ENCODE data around the gene C19orf67.

Gene C19orf67

GRCh38 chr19:14081797-14082674 is 3.5 kb downstream of the C19orf67 start:
- no peak for DNase-seq

GRCh38 chr19:14080887-14081796 is 4.4 kb downstream of the C19orf67 start:
- peak; percentile 99 for DNase-seq

DNA sequence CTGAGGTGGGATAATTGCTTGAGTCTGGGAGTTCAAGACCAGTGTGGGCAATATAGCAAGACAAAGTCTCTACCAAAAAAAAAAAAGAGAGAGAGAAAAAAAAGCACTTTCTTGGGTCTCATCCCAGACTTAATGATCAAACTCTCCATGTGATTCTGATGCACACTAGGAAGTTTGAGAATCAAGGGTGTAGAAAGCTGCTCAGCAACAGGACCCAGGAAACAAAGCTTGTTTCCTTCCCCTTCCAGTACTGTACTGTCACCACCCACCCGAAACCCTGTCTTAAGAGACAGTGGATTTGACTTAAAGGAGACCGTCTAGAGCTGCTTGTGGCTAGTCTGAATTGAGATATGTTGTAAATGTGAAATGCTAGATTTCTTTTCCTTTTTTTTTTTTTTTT is 7.2 kb downstream of the C19orf67 start:
- DNase-seq: no peak

GRCh38 chr19:14073925-14074838 is 11.4 kb downstream of the C19orf67 start:
- no peak for DNase-seq

DNA sequence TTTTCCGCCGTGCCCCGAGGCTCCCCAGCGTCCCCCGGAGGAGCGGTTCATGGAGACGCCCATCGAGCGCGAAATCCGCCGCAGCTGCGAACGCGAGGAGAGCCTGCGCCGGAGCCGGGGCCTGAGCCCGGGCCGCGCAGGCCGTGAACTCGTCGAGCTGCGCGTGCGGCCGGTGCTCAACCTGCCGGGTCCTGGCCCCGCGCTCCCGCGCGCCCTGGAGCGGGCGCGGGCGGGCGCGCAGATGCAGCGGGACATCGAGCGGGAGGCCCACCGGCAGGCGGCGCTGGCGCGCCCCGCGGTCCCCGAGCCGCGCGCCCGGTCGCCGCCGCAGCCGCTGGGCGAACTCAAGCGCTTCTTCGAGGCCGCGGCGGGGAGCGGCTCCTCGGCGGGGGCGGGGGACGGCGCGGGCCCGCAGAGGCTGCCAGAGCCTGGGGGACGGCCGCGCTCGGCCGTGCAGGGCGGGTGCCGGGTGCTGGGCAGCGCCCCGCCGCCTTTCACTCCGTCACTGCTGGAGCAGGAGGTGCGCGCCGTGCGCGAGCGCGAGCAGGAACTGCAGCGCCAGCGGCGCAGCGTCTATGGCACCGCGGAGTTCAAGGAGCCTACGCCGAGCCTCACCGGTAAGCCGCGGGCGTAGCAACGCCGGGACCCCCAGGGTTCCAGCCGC is 12.2 kb downstream of the C19orf67 start:
- peak; percentile 35 for DNase-seq

DNA sequence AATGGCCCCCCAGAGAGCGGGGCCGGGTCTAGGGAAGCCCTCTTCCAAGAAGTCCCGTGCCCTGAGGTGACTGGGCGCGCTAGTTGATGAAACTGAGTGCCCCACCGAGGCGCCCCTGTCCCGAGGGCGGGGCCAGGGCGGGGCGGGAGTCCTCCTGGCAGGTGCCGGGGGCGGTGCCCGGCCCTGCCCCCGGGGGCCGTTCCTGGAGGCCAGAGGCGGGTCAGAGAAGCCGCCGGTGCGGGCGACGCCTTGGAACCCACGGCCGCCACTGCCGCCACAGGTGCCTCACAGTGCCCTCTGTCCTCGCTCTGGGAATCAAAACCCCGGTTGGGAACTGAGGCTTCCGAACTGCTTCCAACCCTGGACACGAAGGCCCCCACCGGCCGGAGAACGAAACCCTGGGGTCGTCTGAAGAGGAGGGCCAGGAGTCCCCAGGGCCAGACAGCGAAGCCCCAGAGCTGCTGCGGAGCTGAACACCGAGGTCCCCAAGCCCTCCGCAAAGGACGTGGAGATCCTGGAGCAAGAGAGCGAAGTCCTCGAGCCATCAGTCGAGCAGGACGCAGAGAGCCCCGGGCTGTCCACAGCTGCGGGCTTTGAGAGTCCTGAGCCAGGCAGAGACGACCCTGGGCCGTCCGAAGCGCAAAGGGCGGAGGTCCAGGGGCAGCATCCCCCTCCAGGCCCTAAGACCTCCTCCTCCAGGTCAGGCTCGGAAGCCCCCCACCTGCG is 12.9 kb downstream of the C19orf67 start, which contains the start of gene MISP3:
MISP3 (plus strand) TSS at position 252 of the 726 bp plus-strand sequence. CDS start 524 bp downstream, outside the sequence.
- DNase-seq: no peak

- DNase-seq: no peak
These were observed 15.1 kb downstream of the C19orf67 start for GRCh38 chr19:14070268-14071050.

DNA sequence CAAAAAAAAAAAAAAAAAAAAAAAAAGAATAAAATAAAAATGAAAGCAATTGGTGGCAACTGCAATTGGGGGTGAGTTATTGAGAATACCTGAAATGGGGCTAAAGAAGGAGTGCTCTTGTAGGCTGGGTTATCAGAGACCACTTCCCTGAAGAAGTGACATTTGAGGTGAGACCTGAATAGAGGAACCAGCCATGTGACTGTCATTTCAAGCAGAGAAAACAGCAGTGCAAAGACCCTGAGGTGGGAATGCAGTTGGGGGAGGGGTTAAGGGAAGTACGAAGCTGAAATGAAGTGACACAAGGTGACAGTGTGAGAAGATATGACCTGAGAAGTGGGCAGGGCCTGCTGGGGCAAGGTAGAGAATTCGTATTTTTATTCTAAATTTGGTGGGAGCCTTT is 19.4 kb downstream of the C19orf67 start:
- no peak for DNase-seq

- no peak for DNase-seq
These were observed 22.5 kb downstream of the C19orf67 start for GRCh38 chr19:14063105-14063504.

DNA sequence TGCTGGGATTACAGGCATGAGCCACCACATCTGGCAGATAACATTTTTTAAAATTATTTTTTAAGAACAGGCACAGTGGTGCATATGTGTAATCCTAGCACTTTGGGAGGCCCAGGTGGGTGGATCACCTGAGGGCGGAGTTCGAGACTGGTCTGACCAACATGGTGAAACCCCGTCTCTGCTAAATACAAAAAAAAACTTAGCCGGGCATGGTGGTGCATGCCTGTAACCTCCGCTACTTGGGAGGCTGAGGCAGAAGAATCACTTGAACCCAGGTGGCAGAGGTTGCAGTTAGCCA is 23.1 kb downstream of the C19orf67 start:
- DNase-seq: no peak

GRCh38 chr19:14061751-14062557 is 23.6 kb downstream of the C19orf67 start, which contains the start of gene PALM3:
Gene PALM3, minus strand, starts transcription at chr19:14062076. Its CDS starts 96 bp downstream, at chr19:14061980.
- DNase-seq: no peak

DNA sequence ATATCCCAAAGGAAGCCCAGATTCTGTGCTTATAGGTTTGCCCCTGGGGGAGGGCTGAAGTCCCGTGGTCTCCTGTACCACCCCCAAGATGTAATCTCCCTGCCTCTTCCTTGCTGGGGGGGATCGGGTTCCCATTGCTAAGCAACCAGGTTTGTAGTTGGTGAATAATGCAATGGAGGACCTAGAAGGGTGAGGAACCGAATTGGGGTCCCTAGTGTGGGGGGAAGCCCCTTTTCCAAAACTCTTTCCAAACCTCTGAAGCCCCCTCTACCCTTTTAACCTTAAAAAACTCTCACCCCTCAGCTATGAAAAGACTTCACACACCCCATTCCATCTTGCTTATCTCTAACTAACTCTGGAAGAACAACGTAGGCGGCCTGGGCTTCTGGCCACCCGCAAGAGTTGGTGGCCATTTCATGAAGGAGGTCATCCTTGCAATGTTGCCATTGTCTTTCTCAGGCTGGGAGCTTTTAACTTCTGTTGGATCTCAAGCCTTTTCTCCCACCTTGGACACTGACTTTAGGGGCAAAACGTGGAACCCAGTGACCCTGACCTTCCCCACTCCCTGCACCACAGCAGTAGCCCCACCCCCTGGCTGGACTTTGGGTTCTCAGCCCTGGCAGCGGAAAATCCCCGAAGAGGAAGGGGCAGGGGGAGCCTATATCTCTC is 24.4 kb downstream of the C19orf67 start:
- no peak for DNase-seq

DNA sequence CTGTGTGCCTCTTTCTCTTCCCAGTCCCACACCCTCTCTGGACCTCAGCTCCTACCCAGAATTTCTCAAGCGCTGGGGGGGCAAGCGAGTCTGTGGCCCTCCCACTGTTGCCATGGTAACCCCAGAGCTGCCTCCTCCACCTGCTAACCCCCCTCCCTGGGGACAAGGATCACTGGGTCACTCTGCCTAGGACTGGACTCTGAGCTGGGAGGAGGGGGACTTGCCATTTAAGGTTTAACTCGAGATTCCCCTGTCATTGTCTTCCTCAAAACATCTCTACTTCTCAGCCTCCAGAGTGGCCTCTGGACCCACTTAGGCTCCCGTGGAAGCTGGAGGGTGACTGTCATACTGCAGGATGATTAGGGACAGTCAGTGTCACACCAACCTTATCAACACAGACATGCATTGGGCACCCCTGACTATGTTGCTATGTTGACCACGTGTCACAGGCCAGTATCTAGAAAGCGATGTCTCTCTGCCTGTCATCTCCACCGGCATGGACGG is 25.9 kb downstream of the C19orf67 start:
- DNase-seq: no peak

DNA sequence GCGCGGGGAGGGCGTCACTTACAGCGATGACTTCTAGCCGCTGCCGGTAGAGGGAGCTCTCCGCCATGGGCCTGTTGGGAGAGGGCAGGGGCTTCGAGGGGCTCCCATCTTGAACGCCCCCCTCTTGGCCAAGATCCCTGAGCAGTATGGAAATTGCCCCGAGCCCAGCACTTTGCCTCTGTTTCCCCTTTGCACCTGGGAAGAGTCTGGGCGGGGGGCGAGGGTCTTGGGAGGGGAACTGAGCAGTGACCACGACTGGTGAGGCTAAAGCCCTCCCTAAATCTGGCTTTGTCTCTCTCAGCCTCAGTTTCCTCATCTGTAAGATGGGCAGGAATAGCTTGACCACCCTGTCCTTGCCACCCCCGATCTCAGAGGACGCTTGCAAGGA is 26.5 kb downstream of the C19orf67 start:
- DNase-seq: no peak

DNA sequence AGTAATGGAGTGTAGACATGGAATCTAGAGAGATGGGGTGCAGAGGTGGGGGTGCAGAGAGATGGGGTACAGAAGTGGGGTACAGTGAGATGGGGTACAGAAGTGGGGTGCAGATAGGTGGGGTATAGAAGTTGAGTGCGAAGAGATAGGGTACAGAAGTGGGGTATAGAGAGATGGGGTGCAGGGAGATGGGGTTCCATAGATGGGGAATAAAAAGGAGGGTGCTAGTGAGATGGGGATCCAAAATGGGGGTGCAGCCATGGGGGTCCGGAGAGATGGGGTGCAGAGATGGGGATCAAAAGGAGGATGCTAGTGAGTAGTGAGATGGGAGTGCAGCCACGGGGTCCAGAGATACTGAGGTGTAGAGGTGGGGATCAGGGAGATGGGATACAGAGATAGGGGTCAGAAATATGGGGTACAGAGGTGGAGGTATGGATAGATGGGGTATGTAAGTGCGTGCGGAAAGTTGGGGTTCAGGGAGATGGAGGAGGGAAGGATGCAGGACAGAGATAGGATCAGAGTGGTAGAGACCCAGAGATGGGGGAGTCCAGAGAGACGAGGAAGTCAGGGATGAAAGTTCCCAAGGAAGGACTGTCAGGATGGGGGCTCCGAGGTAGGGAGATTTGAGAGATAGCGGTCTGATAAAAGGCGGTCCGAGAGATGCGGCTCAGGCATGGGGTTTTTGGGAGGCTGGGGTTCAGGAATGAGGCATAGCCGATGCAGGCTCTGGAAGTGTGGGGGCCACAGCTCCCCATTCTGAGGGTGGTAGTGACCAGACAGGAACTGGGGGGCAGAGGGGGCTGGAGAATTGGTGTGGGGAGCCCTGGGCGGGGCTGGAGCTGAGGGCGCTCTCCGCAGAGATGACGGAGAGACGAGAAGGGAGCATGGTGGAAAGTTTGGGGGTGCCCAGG is 27.1 kb downstream of the C19orf67 start:
- DNase-seq: no peak

- DNase-seq: no peak
These were observed 28.7 kb downstream of the C19orf67 start for GRCh38 chr19:14056741-14057356.

GRCh38 chr19:14056069-14056666 is 29.4 kb downstream of the C19orf67 start:
- DNase-seq: no peak

All from NCI-H446 treated with DMSO at 0.1 percent for 48 hours (cell line).